Smooth muscle cell (in vitro differentiated cells): ENCODE results near the gene GALNT6. TPM values are rescaled to one million over a fixed set of nuclear protein-coding genes. Genes with fewer than 3 reads are reported as not detected.

Experiments
- DNase-seq: peaks from one replicate; lab custom pipeline; 2025; ENCODE audit not compliant: unreplicated experiment; lab: John Stamatoyannopoulos, UW
- H2AFZ ChIP-seq: fragments of 200-600 bp; sonication (generic); 2 replicates; pipeline ENCODE4 v1.6.0; 2016; ENCODE audit warnings: antibody characterized with exemption, low read depth, mild to moderate bottlenecking
- H3F3A ChIP-seq: fragments of 200-600 bp; sonication (generic); 2 replicates; pipeline ENCODE4 v1.6.0; 2017; ENCODE audit warnings: antibody characterized with exemption, low read depth
- H3K27ac ChIP-seq: fragments of 200-600 bp; sonication (generic); 2 replicates; pipeline ENCODE4 v1.5.1; 2016; ENCODE audit warnings: low read depth, mild to moderate bottlenecking
- H3K27me3 ChIP-seq: fragments of 200-600 bp; sonication (generic); 2 replicates; pipeline ENCODE4 v1.6.1; 2016; ENCODE audit warnings: low read depth, mild to moderate bottlenecking
- H3K36me3 ChIP-seq: fragments of 200-600 bp; sonication (generic); 2 replicates; pipeline ENCODE4 v1.5.1; 2016; ENCODE audit warnings: low read depth
- H3K4me1 ChIP-seq: fragments of 200-600 bp; sonication (generic); 2 replicates; pipeline ENCODE4 v1.5.1; 2016; ENCODE audit warnings: low read depth
- H3K4me2 ChIP-seq: fragments of 200-600 bp; sonication (generic); 2 replicates; pipeline ENCODE4 v1.6.0; 2016; ENCODE audit warnings: mild to moderate bottlenecking
- H3K4me3 ChIP-seq: fragments of 200-600 bp; sonication (generic); 2 replicates; pipeline ENCODE4 v1.5.1; 2016; ENCODE audit warnings: mild to moderate bottlenecking
- H3K79me2 ChIP-seq: fragments of 200-600 bp; sonication (generic); 2 replicates; pipeline ENCODE4 v1.6.0; 2016; ENCODE audit warnings: low read depth, mild to moderate bottlenecking
- H3K9ac ChIP-seq: fragments of 200-600 bp; sonication (generic); 2 replicates; pipeline ENCODE4 v1.6.0; 2016; ENCODE audit warnings: low read depth
- H3K9me3 ChIP-seq: fragments of 200-600 bp; sonication (generic); replicated peaks from 2 replicates; pipeline ENCODE4 v1.5.1; 2016; ENCODE audit warnings: low read depth
- H4K20me1 ChIP-seq: fragments of 200-600 bp; sonication (generic); 2 replicates; pipeline ENCODE4 v1.6.0; 2016; ENCODE audit warnings: low read depth
- WGBS: methylation state at CpG from one replicate; pipeline ENCODE4 v1.1.7; 2016; ENCODE audit warnings: low lambda C conversion rate; 5-methylcytosine and 5-hydroxymethylcytosine counted together
- polyA plus RNA-seq: library from polyadenylated mRNA; unstranded; fragments of >200 nt; fragmentation: Nextera tagmentation; extraction: Ambion mirVana; gene quantifications from 2 replicates; pipeline ENCODE4 v1.2.1, GENCODE V29; 2016
- total RNA-seq: library from RNA; depleted of rRNA; stranded (reverse); fragments of >200 nt; gene quantifications from 2 replicates; pipeline ENCODE4 v1.2.3, GENCODE V29; 2014
- TF ChIP-seq, protein P1 (sequence below): fragments of 200-600 bp; sonication (generic); IDR thresholded peaks from 2 replicates; pipeline ENCODE4 v1.5.1; 2017; ENCODE audit warnings: borderline replicate concordance, mild to moderate bottlenecking, antibody characterized with exemption; ENCODE audit not compliant: insufficient read depth, poor library complexity, severe bottlenecking

GALNT6 gene
- total and polyA plus RNA-seq, 2 experiments from 2014 or later: 7.8 to 55.6 TPM

DNA sequence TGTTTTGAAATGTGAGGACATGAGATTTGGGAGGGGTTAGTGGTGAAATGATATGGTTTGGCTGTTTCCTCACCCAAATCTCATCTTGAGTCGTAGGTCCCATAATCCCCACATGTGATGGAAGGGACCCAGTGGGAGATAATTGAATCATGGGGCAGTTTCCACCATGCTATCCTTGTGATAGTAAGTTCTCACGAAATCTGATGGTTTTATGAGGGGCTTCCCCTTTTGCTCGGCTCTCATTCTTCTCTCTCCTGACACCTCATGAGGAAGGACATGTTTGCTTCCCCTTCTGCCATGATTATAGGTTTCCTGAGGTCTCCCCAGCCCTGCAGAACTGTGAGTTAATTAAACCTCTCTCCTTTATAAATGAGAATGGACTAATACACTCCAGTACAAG lies 18.0 kb downstream of the GALNT6 start:
- H3F3A ChIP-seq: peaks cover 24% of the 10 kb centered on the region
- H3K4me2 ChIP-seq: no peak overlapping the region
- H3K4me3 ChIP-seq: no peak overlapping the region
- H2AFZ ChIP-seq: no peak overlapping the region
- H4K20me1 ChIP-seq: no peaks in the 10 kb centered on the region
- no peak overlapping the region for H3K9ac ChIP-seq
- no peaks in the 10 kb centered on the region for H3K9me3 ChIP-seq
- H3K79me2 ChIP-seq: no peaks in the 10 kb centered on the region
- DNase-seq: no peak
- H3K27ac ChIP-seq: no peak overlapping the region
- H3K4me1 ChIP-seq: peaks cover 18% of the 10 kb centered on the region
- no peaks in the 10 kb centered on the region for H3K27me3 ChIP-seq
- WGBS: 92% methylated on average over 3 of the region's 3 CpGs
- no peaks in the 10 kb centered on the region for H3K36me3 ChIP-seq
- TF ChIP-seq, protein P1, sequence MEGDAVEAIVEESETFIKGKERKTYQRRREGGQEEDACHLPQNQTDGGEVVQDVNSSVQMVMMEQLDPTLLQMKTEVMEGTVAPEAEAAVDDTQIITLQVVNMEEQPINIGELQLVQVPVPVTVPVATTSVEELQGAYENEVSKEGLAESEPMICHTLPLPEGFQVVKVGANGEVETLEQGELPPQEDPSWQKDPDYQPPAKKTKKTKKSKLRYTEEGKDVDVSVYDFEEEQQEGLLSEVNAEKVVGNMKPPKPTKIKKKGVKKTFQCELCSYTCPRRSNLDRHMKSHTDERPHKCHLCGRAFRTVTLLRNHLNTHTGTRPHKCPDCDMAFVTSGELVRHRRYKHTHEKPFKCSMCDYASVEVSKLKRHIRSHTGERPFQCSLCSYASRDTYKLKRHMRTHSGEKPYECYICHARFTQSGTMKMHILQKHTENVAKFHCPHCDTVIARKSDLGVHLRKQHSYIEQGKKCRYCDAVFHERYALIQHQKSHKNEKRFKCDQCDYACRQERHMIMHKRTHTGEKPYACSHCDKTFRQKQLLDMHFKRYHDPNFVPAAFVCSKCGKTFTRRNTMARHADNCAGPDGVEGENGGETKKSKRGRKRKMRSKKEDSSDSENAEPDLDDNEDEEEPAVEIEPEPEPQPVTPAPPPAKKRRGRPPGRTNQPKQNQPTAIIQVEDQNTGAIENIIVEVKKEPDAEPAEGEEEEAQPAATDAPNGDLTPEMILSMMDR: no peak

DNA sequence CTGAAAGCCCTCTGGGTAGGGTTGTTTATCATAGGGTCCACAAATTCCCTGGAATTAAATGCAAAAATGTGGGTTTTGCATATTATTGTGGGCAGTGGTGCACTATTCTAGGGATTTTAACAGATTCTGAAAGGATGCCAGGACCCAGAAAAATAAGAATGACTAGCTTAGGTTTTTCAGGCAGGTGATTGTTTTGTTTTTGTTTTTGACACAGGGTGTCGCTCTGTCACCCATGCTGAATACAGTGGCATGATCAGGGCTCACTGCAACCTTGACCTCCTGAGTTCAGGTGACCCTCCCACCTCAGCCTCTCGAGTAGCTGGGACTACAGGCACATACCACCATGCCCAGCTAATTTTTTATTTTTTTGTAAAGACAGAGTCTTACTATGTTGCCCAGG lies 19.2 kb downstream of the GALNT6 start:
- Histone ChIP-seq H3K9ac (peak overlapping the region; percentile 31), H3K27ac (peak overlapping the region; percentile 87), H3K36me3 (no peaks in the 10 kb centered on the region), H4K20me1 (no peaks in the 10 kb centered on the region), H3K4me1 (peaks cover 23% of the 10 kb centered on the region), H2AFZ (no peak overlapping the region), H3K4me3 (no peak overlapping the region), H3F3A (peaks cover 24% of the 10 kb centered on the region), H3K27me3 (no peaks in the 10 kb centered on the region), H3K4me2 (peak overlapping the region; percentile 14), H3K9me3 (no peaks in the 10 kb centered on the region), H3K79me2 (no peaks in the 10 kb centered on the region)
- WGBS: 75% methylated on average over 2 of the region's 2 CpGs
- TF ChIP-seq, protein P1: no peak
- no peak for DNase-seq

DNA sequence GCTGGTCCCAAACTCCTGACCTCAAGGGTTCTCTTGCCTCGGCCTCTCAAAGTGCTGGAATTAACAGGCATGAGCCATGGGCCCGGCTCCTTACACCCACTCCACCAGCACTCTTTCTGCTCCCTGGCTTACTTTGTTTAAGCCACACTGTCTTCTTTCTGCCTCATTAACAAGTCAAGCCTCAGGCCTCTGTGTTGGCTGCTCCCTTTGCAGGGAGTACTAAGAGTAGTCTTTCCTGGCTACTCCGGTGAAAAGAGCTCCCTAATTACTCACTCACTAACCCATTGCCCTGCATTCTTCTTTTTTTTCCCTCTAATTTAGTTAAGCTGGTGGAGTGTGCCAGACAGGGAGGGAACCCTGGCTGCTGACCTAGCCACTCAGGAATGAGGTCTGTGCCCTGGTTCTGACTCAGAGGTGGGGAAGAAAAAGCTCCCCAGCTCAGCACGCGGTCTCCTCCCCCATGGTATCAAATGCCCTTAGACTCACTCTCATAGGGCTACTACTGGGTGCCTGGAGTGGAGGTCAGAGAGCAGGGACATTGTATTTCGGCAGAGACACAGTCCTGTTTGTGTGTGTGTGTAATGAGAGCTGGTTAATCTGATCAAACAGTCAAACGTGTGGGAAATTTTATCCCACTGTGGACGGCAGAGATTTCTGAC lies 19.8 kb downstream of the GALNT6 start:
- H3K9me3 ChIP-seq: no peaks in the 10 kb centered on the region
- H3K27ac ChIP-seq: peak overlapping the region; percentile 87
- no peak overlapping the region for H3K4me3 ChIP-seq
- under 1% methylated on average over 8 of the region's 8 CpGs for WGBS
- peaks cover 24% of the 10 kb centered on the region for H3F3A ChIP-seq
- peak overlapping the region; percentile 31 for H3K9ac ChIP-seq
- no peaks in the 10 kb centered on the region for H4K20me1 ChIP-seq
- H3K36me3 ChIP-seq: no peaks in the 10 kb centered on the region
- peaks cover 23% of the 10 kb centered on the region for H3K4me1 ChIP-seq
- peak overlapping the region; percentile 14 for H3K4me2 ChIP-seq
- peak; percentile 26 for DNase-seq
- H2AFZ ChIP-seq: no peak overlapping the region
- H3K27me3 ChIP-seq: no peaks in the 10 kb centered on the region
- TF ChIP-seq, protein P1: no peak
- no peaks in the 10 kb centered on the region for H3K79me2 ChIP-seq

DNA sequence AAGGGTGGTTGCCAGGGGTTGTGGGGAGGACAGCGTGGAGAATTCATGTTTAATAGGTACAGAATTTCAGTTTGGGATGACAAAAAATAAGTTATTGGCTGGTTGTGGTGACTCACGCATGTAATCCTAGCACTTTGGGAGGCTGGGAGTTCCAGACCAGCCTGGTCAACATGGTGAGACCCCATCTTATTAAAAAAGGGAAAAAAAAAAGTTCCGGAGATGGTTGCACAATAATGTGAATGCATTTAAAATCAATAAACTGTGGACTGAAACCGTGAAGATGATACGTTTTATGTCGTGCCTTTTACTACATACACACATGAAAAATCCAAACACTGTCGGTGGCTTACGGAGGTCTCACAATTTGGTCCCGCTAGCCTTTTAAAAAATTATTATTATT lies 20.5 kb downstream of the GALNT6 start:
- Histone ChIP-seq H3K9me3 (no peaks in the 10 kb centered on the region), H3K79me2 (no peaks in the 10 kb centered on the region), H3K4me2 (peak overlapping the region; percentile 5), H3K36me3 (no peaks in the 10 kb centered on the region), H3K4me1 (peaks cover 23% of the 10 kb centered on the region), H2AFZ (no peak overlapping the region), H3K9ac (no peak overlapping the region), H3K27ac (peak overlapping the region; percentile 87), H3F3A (peaks cover 24% of the 10 kb centered on the region), H4K20me1 (no peaks in the 10 kb centered on the region), H3K4me3 (no peak overlapping the region), H3K27me3 (no peaks in the 10 kb centered on the region)
- DNase-seq: no peak
- 92% methylated on average over 9 of the region's 9 CpGs for WGBS
- TF ChIP-seq, protein P1: no peak
